Measurements from ENCODE around the gene PTCD1. TPM values are rescaled to one million over a fixed set of nuclear protein-coding genes. Genes with fewer than 3 reads are reported as not detected.
A peak's percentile ranks its signal among the peaks of the same experiment; 100 is the strongest.

Gene PTCD1
- total and polyA plus RNA-seq, 9 of the 15 experiments (the other 6 are each of a cell fraction or from before 2014, with no cell fraction given): 0.46 to 17.1 (median 6.2) TPM

DNA sequence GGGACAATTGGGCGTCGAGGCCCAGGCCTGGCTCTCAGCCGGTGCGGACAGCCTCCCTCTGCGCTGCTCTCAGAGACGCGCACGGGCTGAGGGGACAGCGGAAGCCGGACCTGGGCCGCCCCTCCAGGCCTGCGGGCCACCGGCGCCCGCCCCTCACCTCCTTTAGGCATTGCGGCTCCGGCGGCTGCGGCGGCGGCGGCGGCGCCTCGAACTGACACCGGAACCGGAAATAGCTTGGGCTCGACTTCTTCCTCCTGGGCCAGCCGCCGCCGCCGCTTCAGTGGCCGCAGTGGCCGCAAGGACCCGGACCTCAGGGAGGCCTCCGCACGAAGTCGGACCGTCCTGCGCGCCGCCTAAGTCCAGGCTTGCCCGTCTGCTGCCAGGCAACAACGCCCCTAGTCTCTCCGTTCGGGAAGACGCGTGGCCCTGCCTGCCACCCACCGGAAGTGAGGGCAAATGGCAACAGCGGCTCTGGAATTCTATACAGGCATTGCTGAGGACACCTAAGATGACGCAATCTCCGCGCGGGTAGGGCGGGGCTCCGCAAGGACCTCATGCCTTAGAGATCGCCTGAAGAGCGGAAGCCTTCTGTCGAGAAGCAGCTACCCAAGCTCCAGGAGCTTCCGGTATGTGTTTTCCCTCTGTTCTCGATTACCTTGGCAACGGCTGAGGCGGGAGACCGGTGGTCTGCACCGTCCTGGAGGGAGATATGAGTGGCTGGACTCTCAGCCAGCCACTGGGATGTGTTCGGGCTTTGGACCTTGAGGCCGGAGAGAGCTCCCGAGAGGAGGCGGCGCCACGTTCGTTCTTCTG, 30.0 kb downstream of the PTCD1 start, which contains the start of the genes BUD31 and PDAP1 (continued):
- TF ChIP-seq, protein P1, sequence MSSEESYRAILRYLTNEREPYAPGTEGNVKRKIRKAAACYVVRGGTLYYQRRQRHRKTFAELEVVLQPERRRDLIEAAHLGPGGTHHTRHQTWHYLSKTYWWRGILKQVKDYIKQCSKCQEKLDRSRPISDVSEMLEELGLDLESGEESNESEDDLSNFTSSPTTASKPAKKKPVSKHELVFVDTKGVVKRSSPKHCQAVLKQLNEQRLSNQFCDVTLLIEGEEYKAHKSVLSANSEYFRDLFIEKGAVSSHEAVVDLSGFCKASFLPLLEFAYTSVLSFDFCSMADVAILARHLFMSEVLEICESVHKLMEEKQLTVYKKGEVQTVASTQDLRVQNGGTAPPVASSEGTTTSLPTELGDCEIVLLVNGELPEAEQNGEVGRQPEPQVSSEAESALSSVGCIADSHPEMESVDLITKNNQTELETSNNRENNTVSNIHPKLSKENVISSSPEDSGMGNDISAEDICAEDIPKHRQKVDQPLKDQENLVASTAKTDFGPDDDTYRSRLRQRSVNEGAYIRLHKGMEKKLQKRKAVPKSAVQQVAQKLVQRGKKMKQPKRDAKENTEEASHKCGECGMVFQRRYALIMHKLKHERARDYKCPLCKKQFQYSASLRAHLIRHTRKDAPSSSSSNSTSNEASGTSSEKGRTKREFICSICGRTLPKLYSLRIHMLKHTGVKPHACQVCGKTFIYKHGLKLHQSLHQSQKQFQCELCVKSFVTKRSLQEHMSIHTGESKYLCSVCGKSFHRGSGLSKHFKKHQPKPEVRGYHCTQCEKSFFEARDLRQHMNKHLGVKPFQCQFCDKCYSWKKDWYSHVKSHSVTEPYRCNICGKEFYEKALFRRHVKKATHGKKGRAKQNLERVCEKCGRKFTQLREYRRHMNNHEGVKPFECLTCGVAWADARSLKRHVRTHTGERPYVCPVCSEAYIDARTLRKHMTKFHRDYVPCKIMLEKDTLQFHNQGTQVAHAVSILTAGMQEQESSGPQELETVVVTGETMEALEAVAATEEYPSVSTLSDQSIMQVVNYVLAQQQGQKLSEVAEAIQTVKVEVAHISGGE (CRISPR knock-in tag; IDR thresholded peaks at IDR 0.05): peak in 2 of 3 experiments; percentile 61 to 91; a peak in 4 of 6 replicates
- TF ChIP-seq GATA2 (CRISPR knock-in tag; IDR thresholded peaks at IDR 0.05) (no peak), ZNF79 (CRISPR knock-in tag; IDR thresholded peaks at IDR 0.05; ENCODE audit: low read depth) (0 out of 2 replicates have a peak, but pooled peaks have one; percentile 22), MTA3 (IDR thresholded peaks at IDR 0.05; ENCODE audit: borderline replicate concordance) (peak; percentile 90; the same call in 1 of the 2 replicates), ZNF586 (CRISPR knock-in tag; conservative IDR thresholded peaks at IDR 0.05) (no peak), IRF2 (CRISPR knock-in tag; IDR thresholded peaks at IDR 0.05) (no peak), NUFIP1 (IDR thresholded peaks at IDR 0.05; ENCODE audit: partially characterized antibody) (peak; percentile 34), ETS2 (tag; IDR thresholded peaks at IDR 0.05; ENCODE audit: borderline replicate concordance, poor library complexity, severe bottlenecking) (no peak), SRSF1 (IDR thresholded peaks at IDR 0.05; ENCODE audit: low read depth, low read length) (no peak), CBX2 (IDR thresholded peaks at IDR 0.05; ENCODE audit: insufficient read depth, low read length, poor library complexity, severe bottlenecking) (no peak), KAT8 (IDR thresholded peaks at IDR 0.05; ENCODE audit: low read depth) (no peak), ZFP30 (CRISPR knock-in tag; IDR thresholded peaks at IDR 0.05; ENCODE audit: borderline replicate concordance) (no peak), POLR2A (conservative IDR thresholded peaks at IDR 0.05) (peak; percentile 93), SMARCC2 (IDR thresholded peaks at IDR 0.05; ENCODE audit: low read depth) (no peak), CUX1 (CRISPR knock-in tag; IDR thresholded peaks at IDR 0.05) (no peak)
- TF ChIP-seq, protein P2, sequence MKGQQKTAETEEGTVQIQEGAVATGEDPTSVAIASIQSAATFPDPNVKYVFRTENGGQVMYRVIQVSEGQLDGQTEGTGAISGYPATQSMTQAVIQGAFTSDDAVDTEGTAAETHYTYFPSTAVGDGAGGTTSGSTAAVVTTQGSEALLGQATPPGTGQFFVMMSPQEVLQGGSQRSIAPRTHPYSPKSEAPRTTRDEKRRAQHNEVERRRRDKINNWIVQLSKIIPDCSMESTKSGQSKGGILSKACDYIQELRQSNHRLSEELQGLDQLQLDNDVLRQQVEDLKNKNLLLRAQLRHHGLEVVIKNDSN (CRISPR knock-in tag; IDR thresholded peaks at IDR 0.05): no peak
- TF ChIP-seq, protein P3, sequence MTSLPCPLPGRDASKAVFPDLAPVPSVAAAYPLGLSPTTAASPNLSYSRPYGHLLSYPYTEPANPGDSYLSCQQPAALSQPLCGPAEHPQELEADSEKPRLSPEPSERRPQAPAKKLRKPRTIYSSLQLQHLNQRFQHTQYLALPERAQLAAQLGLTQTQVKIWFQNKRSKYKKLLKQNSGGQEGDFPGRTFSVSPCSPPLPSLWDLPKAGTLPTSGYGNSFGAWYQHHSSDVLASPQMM (CRISPR knock-in tag; IDR thresholded peaks at IDR 0.05): no peak
